KMS-11 (cell line): ENCODE results near the gene PALLD.

Source experiments
- H2AFZ ChIP-seq: fragments of 200-600 bp; sonication (generic); 2 replicates; pipeline ENCODE4 v1.6.1; 2016; ENCODE audit warnings: antibody characterized with exemption, mixed run types, low read depth
- H3K27ac ChIP-seq: fragments of 200-600 bp; sonication (generic); 2 replicates; pipeline ENCODE4 v1.6.1; 2016; ENCODE audit warnings: mild to moderate bottlenecking, mixed run types
- H3K27me3 ChIP-seq: fragments of 200-600 bp; sonication (generic); 2 replicates; pipeline ENCODE4 v1.6.1; 2017; ENCODE audit warnings: mild to moderate bottlenecking, low read depth, mixed run types, moderate library complexity; ENCODE audit not compliant: insufficient read depth
- H3K36me3 ChIP-seq: fragments of 200-600 bp; sonication (generic); 2 replicates; pipeline ENCODE4 v1.6.1; 2017; ENCODE audit warnings: mild to moderate bottlenecking, mixed run types; ENCODE audit not compliant: insufficient read depth
- H3K4me1 ChIP-seq: fragments of 200-600 bp; sonication (generic); 2 replicates; pipeline ENCODE4 v1.6.1; 2016; ENCODE audit warnings: mild to moderate bottlenecking, low read depth, mixed run types; ENCODE audit not compliant: poor library complexity, severe bottlenecking
- H3K4me2 ChIP-seq: fragments of 200-600 bp; sonication (generic); 2 replicates; pipeline ENCODE4 v1.7.0; 2016; ENCODE audit warnings: mild to moderate bottlenecking, mixed run types
- H3K4me3 ChIP-seq: fragments of 200-600 bp; sonication (generic); IDR thresholded peaks from 2 replicates; pipeline ENCODE4 v1.6.1; 2017; ENCODE audit warnings: low read depth, low read length, mixed read lengths; ENCODE audit not compliant: insufficient read depth
- H3K79me2 ChIP-seq: fragments of 200-600 bp; sonication (generic); 2 replicates; pipeline ENCODE4 v1.6.1; 2016; ENCODE audit warnings: low read depth, mixed run types; ENCODE audit not compliant: insufficient read depth
- H3K9ac ChIP-seq: fragments of 200-600 bp; sonication (generic); 2 replicates; pipeline ENCODE4 v1.6.1; 2016; ENCODE audit warnings: mild to moderate bottlenecking, mixed run types
- H4K20me1 ChIP-seq: fragments of 200-600 bp; sonication (generic); 2 replicates; pipeline ENCODE4 v1.6.1; 2016; ENCODE audit warnings: mild to moderate bottlenecking, mixed run types; ENCODE audit not compliant: insufficient read depth
- CTCF ChIP-seq: fragments of 200-600 bp; sonication (generic); conservative IDR thresholded peaks from 2 replicates; pipeline ENCODE4 v1.6.1; 2017; ENCODE audit warnings: low read depth, mild to moderate bottlenecking, antibody characterized with exemption, low read length, moderate library complexity, mixed read lengths

PALLD gene

GRCh38 chr4:168630445-168631187, 133.8 kb downstream of the PALLD start:
- Histone ChIP-seq H3K79me2 (no peaks in the 10 kb centered on the region), H3K27me3 (no peaks in the 10 kb centered on the region), H3K27ac (no peak overlapping the region), H2AFZ (no peak overlapping the region), H3K4me1 (peaks cover 67% of the 10 kb centered on the region), H4K20me1 (no peaks in the 10 kb centered on the region), H3K36me3 (no peaks in the 10 kb centered on the region), H3K4me2 (no peak overlapping the region), H3K4me3 (no peak overlapping the region), H3K9ac (no peak overlapping the region)
- no peak for TF ChIP-seq CTCF

DNA sequence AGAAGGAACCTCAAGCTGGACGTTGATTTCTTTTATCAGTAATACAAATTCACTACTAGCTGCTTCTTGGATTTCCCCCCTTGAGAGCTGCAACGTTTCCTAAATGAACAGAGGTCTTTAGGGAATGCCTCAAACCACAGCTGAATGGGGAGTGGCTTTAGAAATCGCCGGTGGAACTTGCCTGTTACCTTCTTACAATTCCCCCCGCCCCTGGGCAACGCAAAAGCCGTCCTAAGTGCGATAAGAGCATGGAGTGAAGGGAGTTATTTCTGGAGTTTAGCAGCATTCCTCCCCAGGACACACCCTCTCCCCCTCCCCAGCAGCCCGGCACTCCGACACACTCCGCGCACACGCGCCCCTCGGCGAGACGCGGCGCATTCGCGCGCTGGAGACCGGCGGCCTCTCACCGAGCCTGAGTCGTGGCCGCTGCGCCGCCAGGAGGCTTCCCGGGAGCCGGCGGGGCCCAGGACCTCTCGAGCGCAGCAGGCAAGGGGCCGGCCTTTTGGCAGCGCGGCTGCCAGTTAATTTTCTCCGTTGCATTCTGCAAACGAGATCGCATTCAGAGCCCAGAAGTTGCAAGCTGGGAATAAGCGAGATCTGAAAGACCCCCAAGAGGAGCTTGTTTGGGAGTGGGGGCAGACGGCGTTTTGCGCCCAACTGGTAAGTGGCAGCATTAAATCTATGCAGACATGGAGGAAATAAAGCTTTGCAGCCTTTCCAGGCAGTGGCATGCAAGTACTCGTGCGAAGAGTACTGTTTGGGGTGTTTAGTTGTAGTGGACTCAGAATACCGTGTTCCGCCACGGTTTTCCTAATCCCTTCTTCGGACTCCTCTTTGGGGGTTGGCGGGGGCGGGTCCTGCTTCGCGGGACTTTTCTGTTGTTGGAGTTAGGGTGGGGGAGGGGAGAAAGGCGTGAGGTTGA, 134.7 kb downstream of the PALLD start:
- no peaks in the 10 kb centered on the region for H3K79me2 ChIP-seq
- no peaks in the 10 kb centered on the region for H4K20me1 ChIP-seq
- H2AFZ ChIP-seq = no peak overlapping the region
- no peak overlapping the region for H3K4me3 ChIP-seq
- no peak overlapping the region for H3K4me2 ChIP-seq
- H3K36me3 ChIP-seq = no peaks in the 10 kb centered on the region
- H3K9ac ChIP-seq = no peak overlapping the region
- H3K27me3 ChIP-seq = no peaks in the 10 kb centered on the region
- peaks cover 76% of the 10 kb centered on the region for H3K4me1 ChIP-seq
- no peak overlapping the region for H3K27ac ChIP-seq
- no peak for TF ChIP-seq CTCF

DNA sequence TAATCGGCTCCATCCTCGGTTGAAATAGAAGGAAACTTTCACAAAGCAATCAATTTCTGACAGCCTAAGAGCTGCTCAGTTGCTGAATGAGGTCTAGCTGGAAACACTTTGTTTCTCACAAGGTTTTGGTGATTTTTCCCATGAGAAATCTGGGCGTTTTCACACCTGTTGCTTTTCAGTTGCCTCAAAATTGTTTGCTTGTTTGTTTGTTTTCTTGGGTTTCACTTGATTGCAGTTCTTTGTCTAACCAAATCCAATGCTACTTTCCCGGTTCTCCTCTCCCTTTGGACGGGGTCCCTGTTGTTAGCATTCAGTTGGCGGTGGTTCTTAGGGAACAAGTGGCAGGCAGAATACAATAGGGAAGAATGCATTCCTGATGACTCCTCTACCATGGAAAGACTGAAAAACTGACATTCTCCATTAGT, 135.5 kb downstream of the PALLD start:
- Histone ChIP-seq H3K27ac (no peak overlapping the region), H3K4me3 (no peak overlapping the region), H3K79me2 (no peaks in the 10 kb centered on the region), H3K4me1 (peaks cover 81% of the 10 kb centered on the region), H3K27me3 (no peaks in the 10 kb centered on the region), H4K20me1 (no peaks in the 10 kb centered on the region), H3K36me3 (no peaks in the 10 kb centered on the region), H3K9ac (no peak overlapping the region), H2AFZ (no peak overlapping the region), H3K4me2 (no peak overlapping the region)
- TF ChIP-seq CTCF = no peak

DNA sequence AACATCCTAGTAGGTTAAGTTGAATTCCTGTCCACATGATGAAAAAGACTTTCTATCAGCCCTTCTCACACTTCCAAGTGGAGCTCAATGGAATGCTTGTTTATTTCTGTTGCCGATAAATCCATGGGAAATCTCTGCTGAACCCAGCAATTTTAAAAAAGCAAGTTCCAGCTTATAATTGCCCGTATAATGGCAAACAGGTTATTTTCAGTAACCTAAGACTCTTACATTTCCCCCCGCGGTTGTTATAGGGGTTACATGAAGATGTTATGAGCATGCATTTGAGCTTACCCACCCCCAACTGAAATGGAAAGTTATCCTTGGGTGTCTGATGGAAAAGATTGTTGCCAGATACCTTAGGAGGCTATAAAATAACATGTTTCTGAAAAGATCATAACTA, 136.2 kb downstream of the PALLD start:
- Histone ChIP-seq H3K27ac (no peak overlapping the region), H3K4me1 (peaks cover 81% of the 10 kb centered on the region), H4K20me1 (no peaks in the 10 kb centered on the region), H3K79me2 (no peaks in the 10 kb centered on the region), H3K27me3 (no peaks in the 10 kb centered on the region), H3K9ac (no peak overlapping the region), H3K36me3 (no peaks in the 10 kb centered on the region), H3K4me3 (no peak overlapping the region), H2AFZ (no peak overlapping the region), H3K4me2 (peak overlapping the region; percentile 67)
- no peak for TF ChIP-seq CTCF
